Esophagus mucosa (tissue), 1 donor: Measurements from ENCODE around the gene SND1. TPM values are rescaled to one million over a fixed set of nuclear protein-coding genes. Genes with fewer than 3 reads are reported as not detected.

Experiments used
- ATAC-seq: fragments of 200-7000 bp; cut with Tn5 transposase; one replicate; pipeline ENCODE4 v1.9.1; 2020
- total RNA-seq: library from RNA; stranded (reverse); gene quantifications from one replicate; pipeline ENCODE4 v1.2.4, GENCODE V29; 2023
- donor health status: DM: yes; HTN: yes; CAD: no.

Gene SND1
- total RNA-seq, 1 donor from 2014 or later: 115 TPM

GRCh38 chr7:127909424-127910152, 257.6 kb downstream of the SND1 start:
- ATAC-seq: no peak

- no peak for ATAC-seq
Observed at GRCh38 chr7:127910670-127911069, 258.7 kb downstream of the SND1 start.

- no peak for ATAC-seq
Observed at GRCh38 chr7:127911968-127912511, 260.0 kb downstream of the SND1 start.

- ATAC-seq: no peak
Observed at GRCh38 chr7:127912901-127913300, 260.9 kb downstream of the SND1 start.

GRCh38 chr7:127913686-127914085, 261.7 kb downstream of the SND1 start:
- no peak for ATAC-seq

- ATAC-seq: no peak
Observed at GRCh38 chr7:127914693-127915092, 262.7 kb downstream of the SND1 start.

- ATAC-seq: no peak
Observed at GRCh38 chr7:127916735-127917134, 264.7 kb downstream of the SND1 start.

GRCh38 chr7:127918130-127918529, 266.1 kb downstream of the SND1 start:
- no peak for ATAC-seq

- ATAC-seq: no peak
Observed at GRCh38 chr7:127920787-127921438, 268.9 kb downstream of the SND1 start.

GRCh38 chr7:127922656-127923055, 270.7 kb downstream of the SND1 start:
- ATAC-seq: no peak

- no peak for ATAC-seq
Observed at GRCh38 chr7:127924874-127925273, 272.9 kb downstream of the SND1 start.

- no peak for ATAC-seq
Observed at GRCh38 chr7:127927348-127927696, 275.3 kb downstream of the SND1 start.

- no peak for ATAC-seq
Observed at GRCh38 chr7:127928222-127928621, 276.2 kb downstream of the SND1 start.

GRCh38 chr7:127928852-127929251, 276.9 kb downstream of the SND1 start:
- ATAC-seq: no peak

GRCh38 chr7:127930341-127931328, 278.6 kb downstream of the SND1 start:
- peak; percentile 48 for ATAC-seq

GRCh38 chr7:127932076-127932475, 280.1 kb downstream of the SND1 start:
- ATAC-seq: no peak

- ATAC-seq: no peak
Observed at GRCh38 chr7:127932496-127932895, 280.5 kb downstream of the SND1 start.

GRCh38 chr7:127933146-127933545, 281.2 kb downstream of the SND1 start:
- no peak for ATAC-seq

GRCh38 chr7:127934711-127935110, 282.7 kb downstream of the SND1 start:
- no peak for ATAC-seq

- no peak for ATAC-seq
Observed at GRCh38 chr7:127935847-127936376, 283.9 kb downstream of the SND1 start.

GRCh38 chr7:127937066-127937680, 285.2 kb downstream of the SND1 start:
- ATAC-seq: no peak

- ATAC-seq: peak; percentile 58
Observed at GRCh38 chr7:127938588-127938987, 286.6 kb downstream of the SND1 start.
